CD4-positive, CD25-positive, alpha-beta regulatory T cell (primary cell): ENCODE results near the gene HPSE2. TPM values are rescaled to one million over a fixed set of nuclear protein-coding genes. Genes with fewer than 3 reads are reported as not detected.

ENCODE experiments used
- ATAC-seq, 2 donors: fragments of 150-1000 bp; cut with Tn5 transposase; one replicate each; pipeline ENCODE4 v1.10.0; 2021; ENCODE audit warnings: low read depth in 2 of 2, moderate number of reproducible peaks in 2 of 2, moderate library complexity in 1 of 2
- DNase-seq, 3 donors: peaks; one replicate each; pipeline versions ENCODE4 v3.0.0 to v3.0.0-alpha.2; 2012 to 2022; ENCODE audit warnings: mixed read lengths in 1 of 3
- H3K27ac ChIP-seq: one replicate; pipeline ENCODE4 v1.7.0; 2013; ENCODE audit warnings: mild to moderate bottlenecking, low read length; ENCODE audit not compliant: insufficient read depth, poor library complexity, severe bottlenecking
- H3K27me3 ChIP-seq: one replicate; pipeline ENCODE4 v1.7.0; 2013; ENCODE audit warnings: low read length; ENCODE audit not compliant: control insufficient read depth, insufficient read depth
- H3K36me3 ChIP-seq: one replicate; pipeline ENCODE4 v1.7.0; 2013; ENCODE audit warnings: mild to moderate bottlenecking, low read length, moderate library complexity; ENCODE audit not compliant: control insufficient read depth, insufficient read depth
- H3K4me1 ChIP-seq: 2 replicates; pipeline ENCODE4 v1.7.0; 2013; ENCODE audit warnings: mild to moderate bottlenecking, low read length; ENCODE audit not compliant: insufficient read depth, control insufficient read depth, poor library complexity, severe bottlenecking
- H3K4me3 ChIP-seq: one replicate; pipeline ENCODE4 v1.7.0; 2013; ENCODE audit warnings: low read depth, mild to moderate bottlenecking, low read length, moderate library complexity
- H3K9me3 ChIP-seq, 2 experiments: 1 replicate in 1 of 2; 2 replicates in 1 of 2; pipeline ENCODE4 v1.7.0; 2013; ENCODE audit warnings: low read length in 2 of 2, mild to moderate bottlenecking in 1 of 2, moderate library complexity in 1 of 2; ENCODE audit not compliant: control insufficient read depth in 2 of 2
- H3K27ac Mint-ChIP-seq, 3 donors: one replicate each; pipeline ENCODE4 v1.8.0; 2020 to 2022; ENCODE audit warnings: mild to moderate bottlenecking in 3 of 3, mixed read lengths in 3 of 3, moderate library complexity in 2 of 3
- H3K27me3 Mint-ChIP-seq: one replicate; pipeline ENCODE4 v1.8.0; 2022; ENCODE audit warnings: mild to moderate bottlenecking, mixed read lengths
- H3K36me3 Mint-ChIP-seq: one replicate; pipeline ENCODE4 v1.8.0; 2020; ENCODE audit warnings: mixed read lengths
- H3K4me1 Mint-ChIP-seq, 4 donors: one replicate each; pipeline ENCODE4 v1.8.0; 2020 to 2022; ENCODE audit warnings: mixed read lengths in 4 of 4, mild to moderate bottlenecking in 1 of 4
- H3K4me3 Mint-ChIP-seq, 4 donors: one replicate each; pipeline ENCODE4 v1.8.0; 2020 to 2022; ENCODE audit warnings: mild to moderate bottlenecking in 4 of 4, mixed read lengths in 4 of 4, moderate library complexity in 3 of 4
- H3K9me3 Mint-ChIP-seq, 7 donors: one replicate each; pipeline ENCODE4 v1.8.0; 2020 to 2022; ENCODE audit warnings: mixed read lengths in 7 of 7, mild to moderate bottlenecking in 3 of 7, moderate library complexity in 2 of 7
- polyA plus RNA-seq, 4 donors: library from polyadenylated mRNA; unstranded; fragments of 300-500 nt; fragmentation: Illumina TruSeq; gene quantifications; one replicate each; pipeline ENCODE4 v1.2.3, GENCODE V29; 2021
- total RNA-seq: library from RNA; stranded (reverse); gene quantifications from one replicate; pipeline ENCODE4 v1.2.3, GENCODE V29; 2022

HPSE2 gene
- total and polyA plus RNA-seq, 5 donors from 2014 or later: 0.07 to 0.31 TPM; not detected in 3

DNA sequence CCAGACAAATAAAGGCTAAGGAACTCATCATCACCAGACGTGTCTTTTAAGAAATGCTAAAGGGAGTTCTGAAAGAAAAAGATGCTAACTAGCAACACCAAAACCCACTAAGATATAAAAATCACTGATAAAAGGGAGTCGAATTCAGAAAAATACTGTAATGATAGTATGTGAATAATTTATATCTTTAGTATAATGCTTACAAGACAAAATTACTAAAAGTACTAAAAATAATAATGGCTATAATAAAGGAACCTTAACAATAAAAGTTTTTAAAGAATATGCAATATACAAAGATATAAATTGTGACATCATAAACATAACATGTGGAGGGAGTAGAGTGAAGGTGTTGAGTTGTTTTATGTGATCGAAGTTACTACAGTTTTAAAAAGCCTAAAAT, 28.3 kb downstream of the HPSE2 start:
- no peaks in the 10 kb centered on the region for H3K36me3 Mint-ChIP-seq

DNA sequence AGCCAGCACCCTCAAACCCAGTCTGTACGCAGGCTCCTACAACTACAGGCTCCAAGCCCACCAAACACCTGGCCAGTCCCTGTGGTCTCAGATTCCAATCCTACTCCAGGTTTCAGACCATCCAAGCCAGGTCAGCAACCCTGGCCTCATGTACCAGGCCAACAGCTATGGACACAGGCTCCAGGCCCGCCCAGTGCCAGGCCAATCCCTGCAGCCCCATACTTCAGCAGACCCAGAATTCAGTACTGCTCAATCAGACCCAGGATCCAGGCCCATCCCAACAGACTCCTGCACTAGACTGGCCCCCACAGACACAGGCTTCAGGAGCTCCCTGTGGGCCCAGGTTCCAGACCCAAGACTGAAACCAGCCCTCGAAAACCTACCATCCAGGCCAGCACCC, 32.3 kb downstream of the HPSE2 start:
- Histone ChIP-seq H3K27ac (no peak overlapping the region), H3K36me3 (no peaks in the 10 kb centered on the region), H3K4me3 (no peak overlapping the region), H3K4me1 (no peaks in the 10 kb centered on the region), H3K27me3 (no peaks in the 10 kb centered on the region), H3K9me3 (no peaks in the 10 kb centered on the region)
- no peak overlapping the region for H3K4me3 Mint-ChIP-seq
- H3K27me3 Mint-ChIP-seq: peaks cover 5% of the 10 kb centered on the region
- no peaks in the 10 kb centered on the region for H3K4me1 Mint-ChIP-seq
- no peaks in the 10 kb centered on the region for H3K36me3 Mint-ChIP-seq
- ATAC-seq: no peak
- peaks cover 0 to 4% (median 0%) of the 10 kb centered on the region in 7 donors for H3K9me3 Mint-ChIP-seq
- H3K27ac Mint-ChIP-seq: no peak overlapping the region
- DNase-seq: no peak

More for the DNA sequence above, 28.3 kb downstream of the HPSE2 start:
- Mint-ChIP-seq H3K9me3 (peaks cover 0 to 4% (median 0%) of the 10 kb centered on the region in 7 donors), H3K27me3 (peaks cover 16% of the 10 kb centered on the region), H3K4me1 (no peaks in the 10 kb centered on the region), H3K27ac (no peak overlapping the region), H3K4me3 (no peak overlapping the region)
- Histone ChIP-seq H3K4me3 (no peak overlapping the region), H3K36me3 (no peaks in the 10 kb centered on the region), H3K4me1 (no peaks in the 10 kb centered on the region), H3K9me3 (no peaks in the 10 kb centered on the region), H3K27ac (no peak overlapping the region), H3K27me3 (no peaks in the 10 kb centered on the region)
- DNase-seq (no peak), ATAC-seq (no peak)

DNA sequence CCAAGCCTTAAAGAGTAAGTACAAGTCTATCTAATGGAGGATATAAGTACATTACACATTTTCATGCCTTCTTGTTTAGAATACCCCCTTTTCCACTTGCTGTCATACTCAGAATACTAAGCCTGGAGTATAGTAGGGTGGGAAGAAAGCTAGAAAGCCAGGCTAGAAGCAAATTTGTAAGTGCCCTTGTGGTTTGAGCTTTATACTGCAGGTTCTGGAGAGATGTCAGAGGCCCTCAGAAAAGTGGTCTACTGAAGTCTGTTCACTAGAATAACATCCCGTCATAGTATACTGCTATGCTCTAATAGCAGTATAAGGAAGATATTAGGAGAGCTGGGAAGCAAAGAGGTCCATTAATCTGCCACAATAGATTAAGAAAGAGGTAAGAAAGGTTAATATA, 62.7 kb downstream of the HPSE2 start:
- Mint-ChIP-seq H3K9me3 (peaks cover 0 to 2% (median 0%) of the 10 kb centered on the region in 7 donors), H3K27ac (no peak overlapping the region), H3K4me3 (no peak overlapping the region), H3K36me3 (no peaks in the 10 kb centered on the region), H3K4me1 (no peaks in the 10 kb centered on the region), H3K27me3 (no peaks in the 10 kb centered on the region)
- Histone ChIP-seq H3K9me3 (no peaks in the 10 kb centered on the region), H3K4me3 (no peak overlapping the region), H3K27ac (no peak overlapping the region), H3K27me3 (no peaks in the 10 kb centered on the region), H3K4me1 (no peaks in the 10 kb centered on the region), H3K36me3 (no peaks in the 10 kb centered on the region)
- ATAC-seq: no peak
- DNase-seq: no peak

DNA sequence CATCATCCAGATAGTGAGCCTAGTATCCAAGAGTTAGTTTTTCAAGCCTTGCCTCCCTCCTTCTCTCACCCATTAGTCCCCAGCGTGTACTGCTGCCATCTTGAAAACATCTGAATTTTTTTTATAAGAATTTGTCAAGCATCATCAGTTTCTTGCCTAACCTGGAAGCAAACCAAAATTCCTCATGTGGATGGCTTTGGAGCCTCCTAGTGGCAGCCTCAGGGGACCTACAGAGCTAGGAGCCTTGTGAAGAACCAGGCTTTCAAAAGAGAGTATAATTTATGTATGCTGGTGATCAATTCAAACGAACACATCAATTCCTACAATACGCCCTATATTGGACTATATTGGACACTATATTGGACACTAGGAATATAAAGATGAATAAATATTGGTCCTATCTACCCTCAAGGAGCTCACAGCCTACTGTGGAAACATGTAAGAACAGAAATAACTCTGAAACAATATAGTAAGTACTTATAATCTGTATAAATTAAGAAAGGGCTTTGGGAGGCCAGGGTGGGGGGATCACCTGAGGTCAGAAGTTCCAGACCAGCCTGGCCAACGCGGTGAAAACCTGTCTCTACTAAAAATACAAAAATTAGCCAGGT, 63.4 kb downstream of the HPSE2 start:
- Histone ChIP-seq H3K4me1 (no peaks in the 10 kb centered on the region), H3K4me3 (no peak overlapping the region), H3K9me3 (no peaks in the 10 kb centered on the region), H3K27ac (no peak overlapping the region), H3K27me3 (no peaks in the 10 kb centered on the region), H3K36me3 (no peaks in the 10 kb centered on the region)
- Mint-ChIP-seq H3K27me3 (no peaks in the 10 kb centered on the region), H3K4me1 (no peaks in the 10 kb centered on the region), H3K4me3 (no peak overlapping the region), H3K36me3 (no peaks in the 10 kb centered on the region), H3K27ac (no peak overlapping the region), H3K9me3 (peaks cover 0 to 4% (median 0%) of the 10 kb centered on the region in 7 donors)
- ATAC-seq (no peak), DNase-seq (peak in 1 of 3 donors; percentile 2)

DNA sequence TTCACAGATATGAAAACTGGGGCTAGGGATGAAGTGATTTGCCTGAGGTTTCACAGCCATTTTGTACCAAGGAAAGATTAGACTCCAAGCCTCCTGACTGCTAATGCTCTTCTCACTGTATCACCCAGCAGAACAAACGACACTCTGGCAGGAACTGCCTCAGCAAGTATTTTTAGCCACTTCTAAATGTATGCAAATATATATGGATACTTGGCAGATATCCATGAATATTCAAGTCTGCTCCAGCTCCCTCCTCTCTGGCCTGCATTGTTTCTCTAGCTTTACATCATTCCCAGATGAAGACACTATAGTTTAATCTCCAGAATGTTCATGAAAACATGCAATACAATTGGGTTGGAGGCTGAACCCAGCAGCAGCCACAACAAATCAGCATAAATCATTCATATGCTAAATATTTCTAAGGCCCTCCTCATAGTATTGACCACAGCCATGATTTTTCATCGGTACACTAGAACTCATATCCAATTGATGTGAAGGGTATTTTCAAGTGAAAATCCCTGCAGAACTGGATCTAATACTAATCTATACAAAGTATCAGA, 65.5 kb downstream of the HPSE2 start:
- Mint-ChIP-seq H3K4me3 (no peak overlapping the region), H3K4me1 (no peaks in the 10 kb centered on the region), H3K27me3 (no peaks in the 10 kb centered on the region), H3K36me3 (no peaks in the 10 kb centered on the region), H3K9me3 (peaks cover 0 to 4% (median 0%) of the 10 kb centered on the region in 7 donors), H3K27ac (no peak overlapping the region)
- no peaks in the 10 kb centered on the region for H3K4me1 ChIP-seq
- DNase-seq (no peak), ATAC-seq (no peak)
- H3K27ac ChIP-seq: no peak overlapping the region
- no peak overlapping the region for H3K4me3 ChIP-seq
- no peaks in the 10 kb centered on the region for H3K27me3 ChIP-seq
- no peaks in the 10 kb centered on the region for H3K36me3 ChIP-seq
- H3K9me3 ChIP-seq: no peaks in the 10 kb centered on the region

DNA sequence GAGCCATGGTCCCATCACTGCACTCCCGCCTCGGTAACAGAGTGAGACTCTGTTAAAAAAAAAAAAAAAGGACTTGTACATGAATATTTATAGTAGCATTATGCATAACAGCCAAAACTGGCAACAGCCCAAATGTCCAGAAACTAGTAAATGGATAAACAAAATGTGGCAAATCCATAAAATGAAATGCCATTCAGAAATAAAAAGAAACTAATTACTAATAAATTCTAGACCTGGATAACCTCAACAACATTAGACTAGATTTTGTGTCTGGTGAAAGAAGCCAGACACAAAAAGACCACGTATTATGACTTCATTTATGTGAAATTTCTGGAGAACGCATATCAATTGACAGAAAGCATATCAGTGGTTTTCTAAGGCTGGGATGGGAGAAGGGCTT, 74.5 kb downstream of the HPSE2 start:
- DNase-seq (no peak), ATAC-seq (no peak)
- Mint-ChIP-seq H3K4me3 (no peak overlapping the region), H3K9me3 (peaks cover 0 to 2% (median 0%) of the 10 kb centered on the region in 7 donors), H3K27me3 (no peaks in the 10 kb centered on the region), H3K36me3 (no peaks in the 10 kb centered on the region), H3K27ac (no peak overlapping the region), H3K4me1 (no peaks in the 10 kb centered on the region)
- no peaks in the 10 kb centered on the region for H3K27me3 ChIP-seq
- no peaks in the 10 kb centered on the region for H3K4me1 ChIP-seq
- H3K27ac ChIP-seq: no peak overlapping the region
- H3K36me3 ChIP-seq: no peaks in the 10 kb centered on the region
- H3K9me3 ChIP-seq: no peaks in the 10 kb centered on the region
- no peak overlapping the region for H3K4me3 ChIP-seq

DNA sequence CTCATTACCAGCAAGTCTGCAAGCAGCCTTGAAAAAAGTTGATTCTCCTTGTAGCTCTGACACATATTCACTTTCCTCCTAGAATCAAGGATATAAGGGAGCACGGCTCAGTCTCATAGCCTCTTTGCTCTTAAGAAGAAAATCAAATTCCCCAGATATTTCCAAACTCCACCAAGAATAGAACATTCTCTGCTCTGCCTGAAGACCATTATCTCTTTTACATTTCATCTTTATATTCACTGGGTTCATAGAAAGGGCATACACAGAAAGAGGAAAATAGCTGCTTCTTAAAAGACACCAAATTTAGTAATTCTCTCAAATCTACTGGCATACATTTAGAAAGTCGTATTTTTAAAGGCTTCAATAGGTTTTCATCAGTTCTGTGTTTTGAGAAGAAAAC, 92.0 kb downstream of the HPSE2 start:
- no peak for DNase-seq
- H3K27ac ChIP-seq: no peak overlapping the region
- no peak overlapping the region for H3K4me3 ChIP-seq
- peaks cover 0 to 6% (median 0%) of the 10 kb centered on the region in 7 donors for H3K9me3 Mint-ChIP-seq
- H3K4me1 Mint-ChIP-seq: no peaks in the 10 kb centered on the region
- no peak overlapping the region for H3K27ac Mint-ChIP-seq
- ATAC-seq: no peak
- no peaks in the 10 kb centered on the region for H3K27me3 ChIP-seq
- H3K36me3 Mint-ChIP-seq: no peaks in the 10 kb centered on the region
- H3K36me3 ChIP-seq: no peaks in the 10 kb centered on the region
- no peak overlapping the region for H3K4me3 Mint-ChIP-seq
- H3K9me3 ChIP-seq: no peaks in the 10 kb centered on the region
- H3K27me3 Mint-ChIP-seq: no peaks in the 10 kb centered on the region
- H3K4me1 ChIP-seq: no peaks in the 10 kb centered on the region

DNA sequence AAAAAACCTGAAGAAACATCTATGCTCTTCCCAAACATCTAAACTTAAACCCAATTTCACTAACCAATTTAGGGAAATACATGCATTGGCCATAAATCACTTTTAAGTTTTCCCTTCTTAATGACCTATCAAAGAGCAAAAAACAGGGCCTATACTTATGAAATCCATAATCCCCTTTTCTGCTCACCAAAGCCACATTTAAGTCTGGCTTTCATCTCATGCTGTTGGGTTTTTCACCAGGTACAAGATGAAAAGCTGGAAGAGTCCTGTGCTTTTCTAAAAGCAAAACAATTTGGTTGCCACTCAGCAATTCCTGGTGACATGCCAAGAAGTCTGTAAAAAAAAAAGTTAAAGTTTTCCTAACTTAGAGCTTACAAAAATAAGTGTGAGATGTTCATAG, 92.6 kb downstream of the HPSE2 start:
- peaks cover 0 to 6% (median 0%) of the 10 kb centered on the region in 7 donors for H3K9me3 Mint-ChIP-seq
- no peaks in the 10 kb centered on the region for H3K4me1 ChIP-seq
- H3K4me1 Mint-ChIP-seq: no peaks in the 10 kb centered on the region
- no peaks in the 10 kb centered on the region for H3K9me3 ChIP-seq
- ATAC-seq (no peak), DNase-seq (no peak)
- H3K36me3 Mint-ChIP-seq: no peaks in the 10 kb centered on the region
- no peak overlapping the region for H3K4me3 ChIP-seq
- H3K27ac ChIP-seq: no peak overlapping the region
- no peak overlapping the region for H3K27ac Mint-ChIP-seq
- H3K27me3 ChIP-seq: no peaks in the 10 kb centered on the region
- H3K36me3 ChIP-seq: no peaks in the 10 kb centered on the region
- no peaks in the 10 kb centered on the region for H3K27me3 Mint-ChIP-seq
- no peak overlapping the region for H3K4me3 Mint-ChIP-seq
